GM12878 (cell line): ENCODE data around the gene GRK5. TPM values are rescaled to one million over a fixed set of nuclear protein-coding genes. Genes with fewer than 3 reads are reported as not detected.

Experiments
- ATAC-seq: fragments of 200-7000 bp; cut with Tn5 transposase; 3 replicates; pipeline ENCODE4 v1.9.1; 2020; ENCODE audit warnings: mild to moderate bottlenecking, moderate library complexity
- BruUV-seq: library from RNA; stranded (reverse); fragments of 400-500 nt; replicated peaks from 2 replicates; lab custom pipeline; 2021; lab: Mats Ljungman, UMichigan
- CTCF ChIA-PET: fragments of 300-600 bp; sonication (Branson Sonifier 250); formaldehyde crosslinking; extraction: SDS; loops from one replicate; lab custom pipeline; 2021; ENCODE audit warnings: inconsistent platforms; lab: Yijun Ruan, JAX
- POLR2A ChIA-PET: fragments of 350-600 bp; formaldehyde crosslinking; extraction: SDS; loops from one replicate; lab custom pipeline; 2021; ENCODE audit warnings: inconsistent platforms; lab: Charles Lee
- RAD21 ChIA-PET: fragments of 300-600 bp; sonication (Branson Sonifier 250); formaldehyde crosslinking; loops from one replicate; lab custom pipeline; 2023; ENCODE audit warnings: antibody characterized with exemption; ENCODE audit not compliant: unreplicated experiment; lab: Charles Lee
- SMC1A ChIA-PET: fragments of 300-600 bp; sonication (Branson Sonifier 250); formaldehyde crosslinking; loops from one replicate; lab custom pipeline; 2023; ENCODE audit not compliant: unreplicated experiment, uncharacterized antibody; lab: Charles Lee
- DNase-seq: peaks from one replicate; pipeline ENCODE4 v3.0.0-alpha.2; 2011; ENCODE audit warnings: low read depth, low spot score
- FAIRE-seq: peaks from 3 replicates; lab custom pipeline; 2011; peaks lifted over from hg19 to GRCh38; lab: Jason Lieb, UNC
- H2AFZ ChIP-seq: 2 replicates; pipeline ENCODE4 v1.6.0; 2011; ENCODE audit warnings: low read depth, low read length, control low read depth; ENCODE audit not compliant: control insufficient read depth
- H3K27ac ChIP-seq: 2 replicates; pipeline ENCODE4 v1.5.1; 2011; ENCODE audit warnings: control low read depth; ENCODE audit not compliant: control insufficient read depth, insufficient read depth
- H3K27me3 ChIP-seq, 2 experiments: replicated peaks in 1 of 2; 2 replicates each; pipeline versions ENCODE4 v1.6.0 to v1.6.1; 2011; ENCODE audit warnings: low read length in 1 of 2; ENCODE audit not compliant: control insufficient read depth in 2 of 2, insufficient read depth in 2 of 2
- H3K36me3 ChIP-seq, 2 experiments: 2 replicates each; pipeline ENCODE4 v1.5.1; 2011; ENCODE audit warnings: low read length in 1 of 2; ENCODE audit not compliant: control insufficient read depth in 2 of 2, insufficient read depth in 2 of 2
- H3K4me1 ChIP-seq: 2 replicates; pipeline ENCODE4 v1.6.1; 2011; ENCODE audit warnings: mild to moderate bottlenecking, low read length, moderate library complexity, mixed read lengths; ENCODE audit not compliant: control insufficient read depth, insufficient read depth
- H3K4me2 ChIP-seq: 2 replicates; pipeline ENCODE4 v1.6.0; 2011; ENCODE audit warnings: control low read depth; ENCODE audit not compliant: control insufficient read depth, insufficient read depth
- H3K4me3 ChIP-seq: fragments of 200-600 bp; sonication (generic); 2 replicates; pipeline ENCODE4 v1.5.1; 2016
- H3K79me2 ChIP-seq: 2 replicates; pipeline ENCODE4 v1.6.0; 2011; ENCODE audit warnings: low read length; ENCODE audit not compliant: control insufficient read depth, insufficient read depth
- H3K9ac ChIP-seq: 2 replicates; pipeline ENCODE4 v1.8.0; 2011; ENCODE audit warnings: low read length, control low read depth, mixed read lengths; ENCODE audit not compliant: control insufficient read depth, insufficient read depth
- H3K9me3 ChIP-seq: replicated peaks from 3 replicates; pipeline ENCODE4 v1.5.1; 2011; ENCODE audit warnings: mild to moderate bottlenecking, low read length; ENCODE audit not compliant: control insufficient read depth, insufficient read depth
- H4K20me1 ChIP-seq: 2 replicates; pipeline ENCODE4 v1.6.0; 2011; ENCODE audit not compliant: control insufficient read depth, insufficient read depth
- CHD1 ChIP-seq: IDR thresholded peaks from 2 replicates; pipeline ENCODE4 v1.6.1; 2012; ENCODE audit warnings: low read depth, low read length, improper control_type of control experiment
- NR2F1 ChIP-seq: fragments of 450-650 bp; conservative IDR thresholded peaks from 2 replicates; pipeline ENCODE4 v1.6.1; 2017; ENCODE audit warnings: mild to moderate bottlenecking
- RELA ChIP-seq: fragments of 450-650 bp; IDR thresholded peaks from 2 replicates; pipeline ENCODE4 v1.8.0; 2014; ENCODE audit warnings: borderline replicate concordance; ENCODE audit not compliant: partially characterized antibody
- SPI1 ChIP-seq: IDR thresholded peaks from 2 replicates; pipeline ENCODE4 v1.6.1; 2011; ENCODE audit warnings: low read depth, mild to moderate bottlenecking, low read length, moderate library complexity, borderline replicate concordance; ENCODE audit not compliant: insufficient read depth
- ZNF217 ChIP-seq: fragments of 450-650 bp; IDR thresholded peaks from 2 replicates; pipeline ENCODE4 v1.6.1; 2017; ENCODE audit warnings: antibody characterized with exemption, mild to moderate bottlenecking
- ZNF24 ChIP-seq: fragments of 450-650 bp; IDR thresholded peaks from 2 replicates; pipeline ENCODE4 v1.6.1; 2017; ENCODE audit warnings: antibody characterized with exemption, mild to moderate bottlenecking
- WGBS: methylation state at CpG from one replicate; pipeline ENCODE4 v1.1.6; 2016; ENCODE audit warnings: low lambda C conversion rate; ENCODE audit not compliant: insufficient replicate concordance, insufficient coverage; ENCODE audit errors: missing lambda C conversion rate; 5-methylcytosine and 5-hydroxymethylcytosine counted together
- in situ Hi-C: fragments of 300-500 bp; cut with MboI; formaldehyde crosslinking; loops from 9 replicates; pipeline ENCODE4 v1.14.3; 2018; ENCODE audit warnings: mixed read lengths
- intact Hi-C: fragments of 100-400 bp; cut with micrococcal nuclease; formaldehyde crosslinking; loops from one replicate; pipeline ENCODE4 v1.14.2; 2022; ENCODE audit not compliant: unreplicated experiment
- polyA plus RNA-seq, 11 experiments: library from polyadenylated mRNA; depleted of rRNA in 4 of 11; unstranded in 6 of 11; stranded (reverse) in 5 of 11; fragments of >200 nt; fragmentation: Nextera tagmentation in 4 of 11; fragmentation: Illumina TruSeq in 1 of 11; extraction: Ambion mirVana in 4 of 11; extraction: Trizol in 1 of 11; gene quantifications; 1 replicate in 1 of 11; 2 replicates in 10 of 11; pipeline versions ENCODE4 v1.2.1 to v1.2.3, GENCODE V29; 2011 to 2016; ENCODE audit warnings: inconsistent platforms in 2 of 11, missing spikeins in 2 of 11, low read depth in 1 of 11
- total RNA-seq, 4 experiments: library from RNA; depleted of rRNA in 3 of 4; stranded (reverse); fragments of >200 nt in 3 of 4; fragmentation: Illumina TruSeq in 1 of 4; extraction: Trizol in 1 of 4; gene quantifications; 2 replicates each; pipeline versions ENCODE4 v1.2.1 to v1.2.3, GENCODE V29; 2013 to 2021

Gene GRK5
- total and polyA plus RNA-seq, 10 of the 15 experiments (the other 5 are each of a cell fraction or from before 2014, with no cell fraction given), result 0.11 to 22.1 (median 10.0) TPM

DNA sequence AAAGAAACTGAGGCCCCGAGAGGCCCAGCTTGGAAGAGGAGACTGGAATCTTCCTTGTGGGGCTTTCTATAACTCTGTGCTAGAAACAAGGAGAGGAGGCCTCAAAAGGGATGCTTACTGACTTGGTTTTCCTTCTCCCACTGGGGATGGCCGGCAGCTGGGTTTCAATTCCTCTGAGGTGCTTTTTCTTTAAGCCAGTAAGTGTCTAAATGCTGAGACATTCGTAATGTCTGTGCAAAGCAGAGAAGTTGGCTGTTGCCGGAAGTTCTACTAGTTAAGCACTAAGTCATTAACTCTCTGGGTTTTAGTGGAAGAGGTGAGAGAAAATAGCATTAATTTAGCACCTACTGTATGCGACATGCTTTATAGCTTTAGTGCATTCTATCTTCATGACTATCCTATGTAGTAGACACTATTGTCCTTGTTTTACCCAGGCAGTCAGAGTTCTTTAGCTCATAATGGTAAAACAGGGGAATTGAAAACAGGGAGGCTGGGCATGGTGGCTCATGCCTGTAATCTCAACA lies 199.9 kb downstream of the GRK5 start:
- in situ Hi-C loops, result no loop called here
- no peaks in the 10 kb centered on the region for H3K9me3 ChIP-seq
- TF ChIP-seq RELA (no peak), ZNF24 (peak; percentile 35; the same call in 1 of the 2 replicates), CHD1 (no peak), SPI1 (peak; percentile 59; the same call in 1 of the 2 replicates), NR2F1 (no peak), ZNF217 (0 out of 2 replicates have a peak, but pooled peaks have one; percentile 40)
- H3K79me2 ChIP-seq, result no peaks in the 10 kb centered on the region
- H3K36me3 ChIP-seq, result peaks cover 0 to 2% of the 10 kb centered on the region in 2 experiments; a peak in 1 of 4 replicates
- WGBS, result 73% methylated on average over 5 of the region's 5 CpGs
- BruUV-seq, result no TSS peak
- intact Hi-C loops, result no loop called here
- H3K27ac ChIP-seq, result no peak overlapping the region
- no peak overlapping the region for H2AFZ ChIP-seq
- peak; percentile 71 for ATAC-seq
- peak; percentile 12 for DNase-seq
- H3K4me1 ChIP-seq, result peaks cover 7% of the 10 kb centered on the region; the same call in 1 of the 2 replicates
- no peak overlapping the region for H3K9ac ChIP-seq
- no peaks in the 10 kb centered on the region for H3K27me3 ChIP-seq
- FAIRE-seq, result no peak
- POLR2A ChIA-PET, result interaction anchor here (0.7 to 1.0 kb wide), 2 partner anchors 98 to 106 kb away, joined by 4 to 8 read pairs; no protein-coding TSS in a partner anchor
- no peak overlapping the region for H3K4me2 ChIP-seq
- no peak overlapping the region for H3K4me3 ChIP-seq
- no peaks in the 10 kb centered on the region for H4K20me1 ChIP-seq
- SMC1A ChIA-PET, result interaction anchor here (0.6 to 1.7 kb wide), 7 partner anchors 12 to 1754 kb away, joined by 3 to 5 read pairs (median 3); partner anchors contain the start of gene GRK5
- RAD21 ChIA-PET, result interaction anchor here (0.8 to 2.0 kb wide), 6 partner anchors 9 to 208 kb away, joined by 3 to 7 read pairs (median 3); partner anchors contain the start of gene GRK5
- CTCF ChIA-PET, result interaction anchor here (0.6 to 2.0 kb wide), 9 partner anchors 10 to 208 kb away, joined by 3 to 10 read pairs (median 3); no protein-coding TSS in a partner anchor
